ENCODE data around the gene MORN1. TPM values are rescaled to one million over a fixed set of nuclear protein-coding genes. Genes with fewer than 3 reads are reported as not detected.

Gene MORN1
- total and polyA plus RNA-seq, 10 of the 15 experiments (the other 5 are each of a cell fraction or from before 2014, with no cell fraction given), result 0.76 to 7.9 (median 5.5) TPM

- TF ChIP-seq CUX1 (IDR thresholded peaks at IDR 0.05; ENCODE audit: insufficient replicate concordance, low read depth, low read length), result no peak
- TF ChIP-seq TAF1 (IDR thresholded peaks at IDR 0.05; ENCODE audit: borderline replicate concordance, low read depth, low read length), result no peak
- TF ChIP-seq MTA2 (IDR thresholded peaks at IDR 0.05; ENCODE audit: low read depth), result no peak
- TF ChIP-seq NFYA (IDR thresholded peaks at IDR 0.05; ENCODE audit: borderline replicate concordance, low read depth, low read length), result no peak
- TF ChIP-seq MTA3 (IDR thresholded peaks at IDR 0.05; ENCODE audit: borderline replicate concordance, low read length), result no peak
- TF ChIP-seq LARP7 (IDR thresholded peaks at IDR 0.05), result no peak
- no peak for TF ChIP-seq BACH1 (IDR thresholded peaks at IDR 0.05; ENCODE audit: borderline replicate concordance)
- no peak for TF ChIP-seq SUZ12 (IDR thresholded peaks at IDR 0.05; ENCODE audit: unreplicated experiment)
- TF ChIP-seq ZNF384 (IDR thresholded peaks at IDR 0.05; ENCODE audit: borderline replicate concordance, low read depth, low read length), result no peak
- no peak for TF ChIP-seq RFX5 (IDR thresholded peaks at IDR 0.05; ENCODE audit: low read depth, low read length)
- TF ChIP-seq, protein P1, sequence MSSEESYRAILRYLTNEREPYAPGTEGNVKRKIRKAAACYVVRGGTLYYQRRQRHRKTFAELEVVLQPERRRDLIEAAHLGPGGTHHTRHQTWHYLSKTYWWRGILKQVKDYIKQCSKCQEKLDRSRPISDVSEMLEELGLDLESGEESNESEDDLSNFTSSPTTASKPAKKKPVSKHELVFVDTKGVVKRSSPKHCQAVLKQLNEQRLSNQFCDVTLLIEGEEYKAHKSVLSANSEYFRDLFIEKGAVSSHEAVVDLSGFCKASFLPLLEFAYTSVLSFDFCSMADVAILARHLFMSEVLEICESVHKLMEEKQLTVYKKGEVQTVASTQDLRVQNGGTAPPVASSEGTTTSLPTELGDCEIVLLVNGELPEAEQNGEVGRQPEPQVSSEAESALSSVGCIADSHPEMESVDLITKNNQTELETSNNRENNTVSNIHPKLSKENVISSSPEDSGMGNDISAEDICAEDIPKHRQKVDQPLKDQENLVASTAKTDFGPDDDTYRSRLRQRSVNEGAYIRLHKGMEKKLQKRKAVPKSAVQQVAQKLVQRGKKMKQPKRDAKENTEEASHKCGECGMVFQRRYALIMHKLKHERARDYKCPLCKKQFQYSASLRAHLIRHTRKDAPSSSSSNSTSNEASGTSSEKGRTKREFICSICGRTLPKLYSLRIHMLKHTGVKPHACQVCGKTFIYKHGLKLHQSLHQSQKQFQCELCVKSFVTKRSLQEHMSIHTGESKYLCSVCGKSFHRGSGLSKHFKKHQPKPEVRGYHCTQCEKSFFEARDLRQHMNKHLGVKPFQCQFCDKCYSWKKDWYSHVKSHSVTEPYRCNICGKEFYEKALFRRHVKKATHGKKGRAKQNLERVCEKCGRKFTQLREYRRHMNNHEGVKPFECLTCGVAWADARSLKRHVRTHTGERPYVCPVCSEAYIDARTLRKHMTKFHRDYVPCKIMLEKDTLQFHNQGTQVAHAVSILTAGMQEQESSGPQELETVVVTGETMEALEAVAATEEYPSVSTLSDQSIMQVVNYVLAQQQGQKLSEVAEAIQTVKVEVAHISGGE (CRISPR knock-in tag; IDR thresholded peaks at IDR 0.05), result no peak
Measured at GRCh38 chr1:2428490-2428889, 37.1 kb upstream of the MORN1 start (continued).

Measured in GM12878 (cell line).